ENCODE results near the gene TNK1.
A peak's percentile ranks its signal among the peaks of the same experiment; 100 is the strongest.

GRCh38 chr17:7380855-7381683 lies at the start of gene TNK1:
- TF ChIP-seq YY1 (IDR thresholded peaks at IDR 0.05; ENCODE audit: low read depth) (0 out of 2 replicates have a peak, but pooled peaks have one; percentile 12), TAF1 (IDR thresholded peaks at IDR 0.05; ENCODE audit: low read depth) (peak; percentile 79), RAD21 (IDR thresholded peaks at IDR 0.05; ENCODE audit: low read depth) (no peak)
